Motor neuron (in vitro differentiated cells): ENCODE data around the gene MALRD1. TPM values are rescaled to one million over a fixed set of nuclear protein-coding genes. Genes with fewer than 3 reads are reported as not detected.
A peak's percentile ranks its signal among the peaks of the same experiment; 100 is the strongest.

Experiments
- ATAC-seq, 8 experiments: fragments of 200-7000 bp; cut with Tn5 transposase; replicated peaks in 6 of 8; 2 replicates each; pipeline ENCODE4 v1.8.0; 2021; ENCODE audit warnings: mild to moderate bottlenecking in 8 of 8, moderate library complexity in 8 of 8
- H3K27ac ChIP-seq, 2 donors: fragments of 250-450 bp; sonication (Bioruptor Pico); 2 replicates each; pipeline ENCODE4 v1.9.0; 2021; ENCODE audit warnings: antibody characterized with exemption in 2 of 2, mild to moderate bottlenecking in 2 of 2, moderate library complexity in 1 of 2
- H3K4me1 ChIP-seq, 2 donors: fragments of 250-450 bp; sonication (Bioruptor Pico); replicated peaks in 1 of 2; 2 replicates each; pipeline ENCODE4 v1.6.1; 2021; ENCODE audit warnings: antibody characterized with exemption in 2 of 2, mild to moderate bottlenecking in 2 of 2, moderate library complexity in 1 of 2
- H3K4me3 ChIP-seq, 5 donors: fragments of 250-450 bp; sonication (Bioruptor Pico); 2 replicates each; pipeline ENCODE4 v1.9.0; 2021; ENCODE audit warnings: antibody characterized with exemption in 5 of 5, mild to moderate bottlenecking in 5 of 5, moderate library complexity in 4 of 5
- WGBS, 10 experiments: fragments of 450-650 bp; shearing (Covaris generic); methylation state at CpG; one replicate each; pipeline ENCODE4 v1.0.0; 2022; 5-methylcytosine and 5-hydroxymethylcytosine counted together
- in situ Hi-C, 9 experiments: fragments of 400-800 bp; cut with MboI; loops; one replicate each; pipeline ENCODE4 v1.15.0; 2021; ENCODE audit warnings: low sequenced_read_pairs in 9 of 9, low pct_unique_long_range_greater_than_20kb in 2 of 9; ENCODE audit not compliant: unreplicated experiment in 9 of 9
- total RNA-seq, 8 experiments: library from RNA; unstranded; fragments of 300-600 nt; gene quantifications; 2 replicates each; pipeline versions ENCODE4 v1.2.3 to v1.2.4, GENCODE V29; 2022

MALRD1 gene
- total RNA-seq, 8 experiments from 2014 or later: 0.04 to 2.4 (median 0.26) TPM

DNA sequence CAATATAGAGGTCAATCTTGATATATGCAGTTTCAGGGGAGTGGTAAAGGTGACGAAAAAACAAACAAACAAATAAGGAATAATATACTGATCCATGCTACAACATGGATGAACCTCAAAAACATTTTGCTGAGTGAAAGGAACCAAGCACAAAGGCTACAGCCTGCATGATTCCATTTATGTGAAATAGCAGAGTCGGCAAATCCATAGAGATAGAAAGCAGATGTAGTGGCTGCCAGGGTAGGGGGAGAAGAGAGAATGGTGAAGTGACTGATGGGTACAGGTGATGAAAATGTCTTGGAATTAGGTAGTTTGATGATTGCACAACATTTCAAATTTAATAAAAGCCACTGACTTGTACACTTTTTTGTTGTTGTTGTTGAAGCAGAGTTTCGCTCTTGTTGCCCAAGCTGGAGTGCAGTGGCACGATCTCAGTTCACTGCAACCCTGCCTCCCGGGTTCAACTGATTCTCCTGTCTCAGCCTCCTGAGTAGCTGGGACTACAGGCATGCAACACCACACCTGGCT lies 71.8 kb downstream of the MALRD1 start:
- WGBS, 10 experiments: 2 to 100% (median 91%) methylated on average over 1 to 5 of the region's 5 CpGs
- no peak overlapping the region for H3K27ac ChIP-seq
- H3K4me1 ChIP-seq: peaks cover 0 to 3% of the 10 kb centered on the region in 2 donors
- H3K4me3 ChIP-seq: no peak overlapping the region
- no peak for ATAC-seq
- in situ Hi-C loops: no loop called here

DNA sequence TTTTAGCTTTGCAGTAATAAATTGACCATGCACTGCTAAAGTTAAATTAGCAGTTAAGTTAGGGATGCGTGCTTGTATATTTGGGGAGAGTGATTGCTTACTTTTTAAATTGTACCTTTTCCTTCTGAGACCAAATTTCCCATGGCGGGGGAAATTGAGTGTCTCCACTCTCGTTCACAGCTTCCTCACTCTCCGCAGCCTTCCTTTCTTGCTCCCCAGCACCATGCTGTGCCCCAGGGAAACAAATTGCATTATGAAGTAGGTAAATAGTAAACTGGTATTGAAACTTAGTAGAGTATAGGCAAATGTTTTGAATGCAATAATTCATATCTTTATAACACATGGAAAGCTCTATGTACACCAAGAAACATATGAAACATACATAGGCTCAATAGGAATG lies 85.4 kb downstream of the MALRD1 start:
- ATAC-seq: no peak
- Histone ChIP-seq H3K4me1 (no peaks in the 10 kb centered on the region), H3K27ac (no peak overlapping the region), H3K4me3 (no peak overlapping the region)
- whole genome bisulfite sequencing, 10 experiments: 30 to 100% (median 82%) methylated on average over 1 to 4 of the region's 4 CpGs; no CpG with 5 or more reads in 1 of the 10 experiments
- in situ Hi-C loops: no loop called here

- WGBS, 10 experiments: 12 to 100% (median 89%) methylated on average over 2 to 4 of the region's 4 CpGs; no CpG with 5 or more reads in 1 of the 10 experiments
- no peak overlapping the region for H3K4me3 ChIP-seq
- in situ Hi-C loops: no loop called here
- H3K4me1 ChIP-seq: no peaks in the 10 kb centered on the region
- ATAC-seq: no peak
- no peak overlapping the region for H3K27ac ChIP-seq
Observed at GRCh38 chr10:19142967-19143366, 94.4 kb downstream of the MALRD1 start.

DNA sequence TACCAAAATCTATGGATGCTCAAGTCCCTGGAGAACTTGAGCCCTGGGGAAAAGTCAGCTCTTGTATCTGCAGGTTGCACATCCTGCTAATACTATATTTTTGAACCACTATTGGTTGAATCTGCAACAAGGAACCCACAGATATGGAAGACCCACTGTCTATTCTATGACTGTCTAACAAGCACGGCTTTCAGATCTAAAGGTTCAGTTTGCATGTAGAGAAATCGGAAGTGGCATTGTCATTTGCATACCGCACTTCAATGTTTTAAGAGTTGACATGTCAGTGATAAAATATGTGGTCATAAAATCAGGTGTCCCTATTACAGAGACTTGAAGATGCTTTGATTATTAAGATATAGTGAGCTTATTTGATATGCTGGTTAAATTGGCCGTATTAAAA lies 95.6 kb downstream of the MALRD1 start:
- WGBS, 10 experiments: 0 to 100% (median 95%) methylated on average over 1 to 4 of the region's 4 CpGs
- H3K27ac ChIP-seq: no peak overlapping the region
- no peak for ATAC-seq
- no peak overlapping the region for H3K4me3 ChIP-seq
- H3K4me1 ChIP-seq: no peaks in the 10 kb centered on the region
- in situ Hi-C loops: no loop called here

- H3K4me1 ChIP-seq: no peaks in the 10 kb centered on the region
- in situ Hi-C loops: no loop called here
- WGBS, 10 experiments: 64 to 100% (median 83%) methylated on average over 1 to 4 of the region's 4 CpGs; no CpG with 5 or more reads in 1 of the 10 experiments
- H3K27ac ChIP-seq: no peak overlapping the region
- no peak overlapping the region for H3K4me3 ChIP-seq
- no peak for ATAC-seq
Observed at GRCh38 chr10:19154375-19154774, 105.8 kb downstream of the MALRD1 start.

- Histone ChIP-seq H3K4me1 (no peaks in the 10 kb centered on the region), H3K4me3 (no peak overlapping the region), H3K27ac (no peak overlapping the region)
- in situ Hi-C loops: no loop called here
- no peak for ATAC-seq
- WGBS, 10 experiments: 0 to 100% (median 54%) methylated on average over 1 to 2 of the region's 2 CpGs; no CpG with 5 or more reads in 2 of the 10 experiments
Observed at GRCh38 chr10:19158358-19158757, 109.8 kb downstream of the MALRD1 start.

DNA sequence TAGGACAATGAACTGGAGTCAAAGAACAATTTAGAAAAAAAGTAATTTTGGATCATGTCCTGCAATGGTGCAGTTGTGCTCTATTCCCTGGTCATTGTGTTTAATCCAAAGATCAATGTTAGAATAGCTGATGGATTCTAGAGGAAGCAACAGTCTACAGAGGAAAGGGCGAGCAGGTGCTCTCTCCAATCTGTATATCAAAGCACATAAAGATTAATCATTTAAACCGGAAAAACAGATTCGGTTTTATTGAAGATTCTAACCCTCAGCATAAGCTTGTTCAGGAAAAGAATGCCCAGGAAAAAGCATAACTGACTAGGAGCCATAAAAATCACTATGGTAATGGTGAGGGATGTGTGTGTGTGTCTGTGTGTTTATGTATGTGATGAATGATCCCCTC lies 110.3 kb downstream of the MALRD1 start:
- Histone ChIP-seq H3K4me3 (no peak overlapping the region), H3K4me1 (no peaks in the 10 kb centered on the region), H3K27ac (no peak overlapping the region)
- ATAC-seq: no peak
- 0 to 100% (median 83%) methylated on average over 1 to 3 of the region's 3 CpGs; no CpG with 5 or more reads in 1 of the 10 experiments for WGBS, 10 experiments
- in situ Hi-C loops: no loop called here

- ATAC-seq: no peak
- Histone ChIP-seq H3K4me3 (no peak overlapping the region), H3K27ac (no peak overlapping the region), H3K4me1 (no peaks in the 10 kb centered on the region)
- 33 to 100% (median 80%) methylated on average over 1 of the region's 1 CpG; no CpG with 5 or more reads in 7 of the 10 experiments for WGBS, 10 experiments
- in situ Hi-C loops: no loop called here
Observed at GRCh38 chr10:19164461-19164860, 115.9 kb downstream of the MALRD1 start.

DNA sequence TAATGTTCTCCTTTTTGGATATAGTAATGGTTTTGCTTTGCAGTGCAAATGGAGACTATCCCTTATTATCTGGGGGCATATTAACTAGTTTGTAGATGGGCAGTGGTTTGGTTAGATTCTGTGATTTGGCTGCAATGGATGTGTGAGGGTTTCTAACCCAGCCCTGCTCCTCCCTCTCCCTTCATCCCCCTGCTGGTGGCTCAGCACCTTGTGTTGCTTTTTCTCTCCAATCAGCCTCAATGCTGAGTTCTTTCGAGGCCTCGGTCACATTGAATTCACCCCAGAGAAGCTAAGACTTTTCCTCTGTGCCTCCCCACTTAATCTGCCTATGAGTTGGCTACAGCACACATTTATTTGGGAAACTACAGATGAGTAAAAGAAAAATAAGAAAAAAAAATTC lies 120.0 kb downstream of the MALRD1 start:
- Histone ChIP-seq H3K27ac (no peak overlapping the region), H3K4me1 (no peaks in the 10 kb centered on the region), H3K4me3 (no peak overlapping the region)
- 20 to 69% (median 38%) methylated on average over 1 to 2 of the region's 2 CpGs; no CpG with 5 or more reads in 5 of the 10 experiments for WGBS, 10 experiments
- ATAC-seq: no peak
- in situ Hi-C loops: no loop called here

DNA sequence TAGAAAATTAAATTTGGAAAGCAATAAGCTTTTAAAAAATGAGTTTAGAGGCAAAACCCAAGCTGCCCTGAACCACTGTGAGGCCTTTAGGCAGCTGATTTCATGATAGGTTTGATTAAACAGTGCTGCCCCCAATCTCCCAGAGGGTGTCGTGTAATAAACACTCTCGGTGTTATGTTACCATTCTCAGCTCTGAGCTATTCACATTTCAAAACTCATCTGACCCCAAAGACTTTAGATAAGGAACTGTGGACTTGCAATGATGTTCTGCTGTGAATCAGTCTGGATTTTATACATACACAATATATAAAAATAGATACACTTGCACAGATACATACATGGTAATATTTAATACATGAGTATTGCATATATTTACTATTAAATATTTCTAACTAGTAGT lies 120.4 kb downstream of the MALRD1 start:
- no peak for ATAC-seq
- WGBS, 10 experiments: 33 to 100% (median 86%) methylated on average over 1 to 2 of the region's 2 CpGs; no CpG with 5 or more reads in 5 of the 10 experiments
- H3K4me1 ChIP-seq: no peaks in the 10 kb centered on the region
- no peak overlapping the region for H3K27ac ChIP-seq
- H3K4me3 ChIP-seq: no peak overlapping the region
- in situ Hi-C loops: no loop called here

DNA sequence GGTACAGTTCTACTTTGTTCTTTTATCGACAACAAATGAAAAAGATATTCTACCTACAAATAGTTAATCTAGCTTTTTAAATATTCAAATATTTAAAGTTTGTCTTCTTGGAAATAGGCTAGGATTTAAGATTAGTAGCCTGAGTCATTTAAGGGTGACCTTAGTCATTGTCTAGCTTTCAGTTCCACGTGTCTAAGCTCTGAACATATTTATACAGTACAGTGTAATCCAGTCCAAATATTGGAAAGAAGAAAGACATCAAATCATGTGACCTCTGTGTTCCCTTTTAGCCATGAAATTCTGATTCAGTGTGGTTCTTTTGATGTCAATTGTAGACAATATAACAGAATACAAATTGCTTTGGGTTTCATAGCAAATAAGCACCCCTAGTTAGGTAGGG lies 121.1 kb downstream of the MALRD1 start:
- no peak overlapping the region for H3K4me3 ChIP-seq
- in situ Hi-C loops: no loop called here
- H3K27ac ChIP-seq: no peak overlapping the region
- peak in 6 of 8 experiments; percentile 31 to 78 (median 54) for ATAC-seq
- H3K4me1 ChIP-seq: no peaks in the 10 kb centered on the region
- 0 to 94% (median 60%) methylated on average over 1 to 2 of the region's 2 CpGs; no CpG with 5 or more reads in 1 of the 10 experiments for WGBS, 10 experiments

DNA sequence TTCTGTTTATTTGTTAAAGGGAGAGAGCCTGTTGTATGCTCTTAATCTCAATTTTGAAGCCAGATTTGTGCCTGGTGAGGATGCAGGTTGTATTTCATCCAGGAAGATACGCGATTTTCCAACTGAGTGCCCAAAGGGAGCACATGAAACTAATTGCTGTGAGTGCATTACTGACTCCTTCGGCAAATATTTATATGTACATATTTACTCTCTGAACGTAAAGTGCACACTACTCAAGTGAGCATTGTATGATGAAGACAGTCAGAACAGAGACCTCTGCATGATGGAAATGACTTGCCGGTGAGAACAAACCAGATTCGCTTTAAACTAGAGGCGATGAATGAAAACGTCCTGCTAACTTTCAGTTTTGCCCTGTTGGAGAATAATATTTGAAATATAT lies 130.1 kb downstream of the MALRD1 start:
- no peak overlapping the region for H3K27ac ChIP-seq
- 0 to 93% (median 79%) methylated on average over 1 to 8 of the region's 8 CpGs for WGBS, 10 experiments
- ATAC-seq: peak in 1 of 8 experiments; percentile 52
- H3K4me3 ChIP-seq: no peak overlapping the region
- in situ Hi-C loops: no loop called here
- no peaks in the 10 kb centered on the region for H3K4me1 ChIP-seq

DNA sequence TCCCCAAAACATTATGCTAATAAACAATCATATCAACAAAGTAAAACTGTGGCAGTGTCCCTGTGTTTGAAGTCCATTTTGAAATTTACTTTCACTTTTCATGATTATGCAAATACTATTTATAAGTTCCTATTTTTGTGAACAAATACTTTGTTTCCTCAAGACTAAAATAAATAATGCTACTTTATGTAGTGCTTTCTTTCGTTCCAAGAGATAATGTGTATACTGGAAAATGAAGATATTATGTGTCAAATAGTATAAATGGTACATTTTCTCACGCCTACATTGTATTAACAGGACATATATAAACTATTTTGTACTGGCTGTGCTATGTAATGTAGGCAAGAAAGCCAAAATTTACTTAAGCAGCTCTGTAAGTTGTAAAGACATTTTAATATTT lies 136.3 kb downstream of the MALRD1 start:
- 10 to 100% (median 71%) methylated on average over 1 to 2 of the region's 2 CpGs; no CpG with 5 or more reads in 1 of the 10 experiments for WGBS, 10 experiments

GRCh38 chr10:19194866-19195265 lies 146.3 kb downstream of the MALRD1 start:
- no peak overlapping the region for H3K27ac ChIP-seq
- 0 to 100% (median 64%) methylated on average over 1 to 3 of the region's 3 CpGs; no CpG with 5 or more reads in 2 of the 10 experiments for WGBS, 10 experiments
- H3K4me3 ChIP-seq: no peak overlapping the region
- no peak for ATAC-seq
- in situ Hi-C loops: no loop called here
- H3K4me1 ChIP-seq: no peaks in the 10 kb centered on the region

More for the DNA sequence above, 136.3 kb downstream of the MALRD1 start:
- peaks cover 0 to 7% of the 10 kb centered on the region in 2 donors for H3K4me1 ChIP-seq
- H3K4me3 ChIP-seq: no peak overlapping the region
- in situ Hi-C loops: no loop called here
- ATAC-seq: no peak
- H3K27ac ChIP-seq: no peak overlapping the region
